ENCODE data around the gene TRPM1. TPM values are rescaled to one million over a fixed set of nuclear protein-coding genes. Genes with fewer than 3 reads are reported as not detected.

Gene TRPM1
- polyA plus RNA-seq, 3 donors from 2014 or later, result 0.11 TPM; not detected in 2

GRCh38 chr15:31084176-31084575 is 17.3 kb downstream of the TRPM1 start:
- H3K4me3 Mint-ChIP-seq, result no peak overlapping the region
- H3K4me1 Mint-ChIP-seq, result peaks cover 18 to 30% of the 10 kb centered on the region in 2 donors
- no peaks in the 10 kb centered on the region for H3K36me3 Mint-ChIP-seq
- no peaks in the 10 kb centered on the region for H3K9me3 Mint-ChIP-seq
- H3K27me3 Mint-ChIP-seq (ENCODE audit: low read depth in 3 of 3), result peaks cover 0 to 7% (median 0%) of the 10 kb centered on the region in 3 donors
- H3K27ac Mint-ChIP-seq, result no peak overlapping the region
- DNase-seq, result no peak

GRCh38 chr15:31083370-31083780 is 18.1 kb downstream of the TRPM1 start:
- no peaks in the 10 kb centered on the region for H3K9me3 Mint-ChIP-seq
- peaks cover 18 to 30% of the 10 kb centered on the region in 2 donors for H3K4me1 Mint-ChIP-seq
- H3K27ac Mint-ChIP-seq, result no peak overlapping the region
- no peaks in the 10 kb centered on the region for H3K36me3 Mint-ChIP-seq
- H3K27me3 Mint-ChIP-seq (ENCODE audit: low read depth in 3 of 3), result peaks cover 0 to 7% (median 0%) of the 10 kb centered on the region in 3 donors
- H3K4me3 Mint-ChIP-seq, result no peak overlapping the region
- no peak for DNase-seq

GRCh38 chr15:31082771-31083369 is 18.7 kb downstream of the TRPM1 start:
- Mint-ChIP-seq H3K4me3 (no peak overlapping the region), H3K36me3 (no peaks in the 10 kb centered on the region), H3K27ac (no peak overlapping the region), H3K9me3 (no peaks in the 10 kb centered on the region), H3K4me1 (peaks cover 18 to 30% of the 10 kb centered on the region in 2 donors), H3K27me3 (ENCODE audit: low read depth in 3 of 3) (peaks cover 0 to 7% (median 0%) of the 10 kb centered on the region in 3 donors)
- no peak for DNase-seq

- no peak for DNase-seq
- Mint-ChIP-seq H3K36me3 (peaks cover 0 to 3% (median 0%) of the 10 kb centered on the region in 3 donors), H3K27ac (peak overlapping the region in 1 of 6 donors; percentile 53), H3K4me3 (peak overlapping the region; percentile 20 to 48 (median 38)), H3K27me3 (ENCODE audit: low read depth in 3 of 3) (peaks cover 0 to 11% (median 2%) of the 10 kb centered on the region in 3 donors), H3K4me1 (peaks cover 19 to 30% of the 10 kb centered on the region in 2 donors), H3K9me3 (no peaks in the 10 kb centered on the region)
These were observed 19.8 kb downstream of the TRPM1 start for GRCh38 chr15:31081588-31082250.

- peak overlapping the region; percentile 60 to 81 (median 70) for H3K4me3 Mint-ChIP-seq
- H3K27ac Mint-ChIP-seq, result no peak overlapping the region
- peaks cover 0 to 3% (median 0%) of the 10 kb centered on the region in 3 donors for H3K36me3 Mint-ChIP-seq
- no peaks in the 10 kb centered on the region for H3K9me3 Mint-ChIP-seq
- no peak for DNase-seq
- peaks cover 19 to 30% of the 10 kb centered on the region in 2 donors for H3K4me1 Mint-ChIP-seq
- H3K27me3 Mint-ChIP-seq (ENCODE audit: low read depth in 3 of 3), result peaks cover 0 to 10% (median 2%) of the 10 kb centered on the region in 3 donors
These were observed 20.5 kb downstream of the TRPM1 start for GRCh38 chr15:31081056-31081455.

GRCh38 chr15:31080591-31081014 is 20.9 kb downstream of the TRPM1 start:
- peak; percentile 34 to 45 (median 36) for DNase-seq
- peaks cover 19 to 30% of the 10 kb centered on the region in 2 donors for H3K4me1 Mint-ChIP-seq

GRCh38 chr15:31079519-31079918 is 22.0 kb downstream of the TRPM1 start:
- H3K27me3 Mint-ChIP-seq (ENCODE audit: low read depth in 3 of 3), result peaks cover 0 to 8% (median 3%) of the 10 kb centered on the region in 3 donors
- no peaks in the 10 kb centered on the region for H3K9me3 Mint-ChIP-seq
- H3K4me3 Mint-ChIP-seq, result peak overlapping the region in 3 of 5 donors; percentile 39 to 80 (median 70)
- DNase-seq, result no peak
- no peak overlapping the region for H3K27ac Mint-ChIP-seq
- peaks cover 0 to 3% (median 0%) of the 10 kb centered on the region in 3 donors for H3K36me3 Mint-ChIP-seq
- H3K4me1 Mint-ChIP-seq, result peaks cover 19 to 30% of the 10 kb centered on the region in 2 donors

More at GRCh38 chr15:31080591-31081014, 20.9 kb downstream of the TRPM1 start:
- Mint-ChIP-seq H3K9me3 (no peaks in the 10 kb centered on the region), H3K4me3 (peak overlapping the region; percentile 68 to 81 (median 77)), H3K27me3 (ENCODE audit: low read depth in 3 of 3) (peaks cover 0 to 8% (median 2%) of the 10 kb centered on the region in 3 donors), H3K27ac (no peak overlapping the region), H3K36me3 (peaks cover 0 to 3% (median 0%) of the 10 kb centered on the region in 3 donors)

GRCh38 chr15:31078471-31078870 is 23.1 kb downstream of the TRPM1 start:
- Mint-ChIP-seq H3K4me3 (no peak overlapping the region), H3K4me1 (peaks cover 19 to 30% of the 10 kb centered on the region in 2 donors), H3K27me3 (ENCODE audit: low read depth in 3 of 3) (peaks cover 0 to 8% (median 3%) of the 10 kb centered on the region in 3 donors), H3K36me3 (peaks cover 0 to 3% (median 0%) of the 10 kb centered on the region in 3 donors), H3K9me3 (no peaks in the 10 kb centered on the region), H3K27ac (no peak overlapping the region)
- no peak for DNase-seq

GRCh38 chr15:31077941-31078340 is 23.6 kb downstream of the TRPM1 start:
- Mint-ChIP-seq H3K4me3 (no peak overlapping the region), H3K27ac (no peak overlapping the region), H3K27me3 (ENCODE audit: low read depth in 3 of 3) (peaks cover 0 to 8% (median 3%) of the 10 kb centered on the region in 3 donors), H3K4me1 (peaks cover 19 to 30% of the 10 kb centered on the region in 2 donors), H3K9me3 (no peaks in the 10 kb centered on the region), H3K36me3 (peaks cover 0 to 3% (median 0%) of the 10 kb centered on the region in 3 donors)
- no peak for DNase-seq

GRCh38 chr15:31077181-31077580 is 24.3 kb downstream of the TRPM1 start:
- no peak for DNase-seq
- no peak overlapping the region for H3K27ac Mint-ChIP-seq
- H3K9me3 Mint-ChIP-seq, result no peaks in the 10 kb centered on the region
- peaks cover 0 to 6% (median 3%) of the 10 kb centered on the region in 3 donors for H3K27me3 Mint-ChIP-seq (ENCODE audit: low read depth in 3 of 3)
- H3K4me1 Mint-ChIP-seq, result peaks cover 16 to 22% of the 10 kb centered on the region in 2 donors
- H3K4me3 Mint-ChIP-seq, result no peak overlapping the region
- peaks cover 0 to 3% (median 0%) of the 10 kb centered on the region in 3 donors for H3K36me3 Mint-ChIP-seq

- Mint-ChIP-seq H3K27me3 (ENCODE audit: low read depth in 3 of 3) (peaks cover 0 to 4% (median 3%) of the 10 kb centered on the region in 3 donors), H3K4me1 (peaks cover 0 to 2% of the 10 kb centered on the region in 2 donors), H3K4me3 (no peak overlapping the region), H3K27ac (no peak overlapping the region), H3K9me3 (no peaks in the 10 kb centered on the region), H3K36me3 (peaks cover 0 to 3% (median 0%) of the 10 kb centered on the region in 3 donors)
- no peak for DNase-seq
These were observed 27.2 kb downstream of the TRPM1 start for GRCh38 chr15:31074321-31074720.

- H3K9me3 Mint-ChIP-seq, result no peaks in the 10 kb centered on the region
- no peak overlapping the region for H3K4me3 Mint-ChIP-seq
- no peaks in the 10 kb centered on the region for H3K36me3 Mint-ChIP-seq
- H3K27ac Mint-ChIP-seq, result no peak overlapping the region
- no peaks in the 10 kb centered on the region for H3K4me1 Mint-ChIP-seq
- peaks cover 0 to 2% (median 0%) of the 10 kb centered on the region in 3 donors for H3K27me3 Mint-ChIP-seq (ENCODE audit: low read depth in 3 of 3)
- DNase-seq, result no peak
These were observed 30.7 kb downstream of the TRPM1 start for GRCh38 chr15:31070867-31071266.

GRCh38 chr15:31069360-31070000 is 32.0 kb downstream of the TRPM1 start:
- no peaks in the 10 kb centered on the region for H3K9me3 Mint-ChIP-seq
- no peak overlapping the region for H3K27ac Mint-ChIP-seq
- H3K4me1 Mint-ChIP-seq, result no peaks in the 10 kb centered on the region
- no peak for DNase-seq
- H3K4me3 Mint-ChIP-seq, result no peak overlapping the region
- H3K27me3 Mint-ChIP-seq (ENCODE audit: low read depth in 3 of 3), result no peaks in the 10 kb centered on the region
- H3K36me3 Mint-ChIP-seq, result no peaks in the 10 kb centered on the region
